ENCODE data around the gene NFATC2. TPM values are rescaled to one million over a fixed set of nuclear protein-coding genes. Genes with fewer than 3 reads are reported as not detected.

Gene NFATC2
- total RNA-seq, 1 donor: 0.36 TPM

GRCh38 chr20:51380401-51381385 lies 161.8 kb downstream of the NFATC2 start:
- DNase-seq (ENCODE audit: low read depth): no peak
- no peak overlapping the region for H3K4me3 ChIP-seq (ENCODE audit: low read depth, low read length)
- no peak for TF ChIP-seq CTCF (IDR thresholded peaks at IDR 0.05; ENCODE audit: insufficient read depth, low read length)

DNA sequence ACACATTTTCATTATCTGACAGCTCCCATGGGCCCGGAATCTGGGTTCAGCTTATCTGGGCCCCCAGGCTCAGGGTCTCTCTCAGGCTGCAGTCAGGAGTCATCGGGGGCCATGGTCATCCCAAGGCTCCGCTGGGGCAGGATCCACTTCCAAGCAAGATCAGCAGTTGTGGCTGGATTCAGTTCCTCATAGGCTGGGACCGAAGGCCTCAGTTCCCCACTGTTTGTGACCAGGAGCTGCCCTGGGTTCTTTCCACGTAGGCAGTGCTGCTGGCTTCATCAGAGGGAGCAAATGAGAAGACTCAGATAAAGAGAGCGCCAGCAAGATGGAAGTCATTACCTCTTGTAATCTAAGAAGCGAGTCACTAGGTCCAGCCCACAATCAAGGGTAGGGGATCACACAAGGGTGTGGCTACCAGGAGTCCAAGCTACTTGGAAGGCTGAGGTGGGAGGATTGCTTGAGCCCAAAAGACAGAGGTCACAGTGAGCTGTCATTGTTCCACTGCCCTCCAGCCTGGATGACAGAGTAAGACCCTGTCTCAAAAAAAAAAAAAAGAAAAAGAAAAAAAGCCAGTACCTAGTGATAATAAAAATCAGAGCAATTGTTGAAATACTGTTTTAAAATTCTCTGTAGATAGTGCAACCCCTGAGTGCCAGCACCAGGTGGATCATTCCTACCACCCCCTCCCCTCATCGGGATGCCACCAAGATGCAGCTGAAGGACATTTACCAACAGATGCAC lies 162.7 kb downstream of the NFATC2 start:
- no peak overlapping the region for H3K4me3 ChIP-seq (ENCODE audit: low read depth, low read length)
- peak; percentile 25 for DNase-seq (ENCODE audit: low read depth)
- TF ChIP-seq CTCF (IDR thresholded peaks at IDR 0.05; ENCODE audit: insufficient read depth, low read length): no peak

GRCh38 chr20:51378171-51378928 lies 164.2 kb downstream of the NFATC2 start:
- no peak overlapping the region for H3K4me3 ChIP-seq (ENCODE audit: low read depth, low read length)
- no peak for TF ChIP-seq CTCF (IDR thresholded peaks at IDR 0.05; ENCODE audit: insufficient read depth, low read length)
- DNase-seq (ENCODE audit: low read depth): no peak

DNA sequence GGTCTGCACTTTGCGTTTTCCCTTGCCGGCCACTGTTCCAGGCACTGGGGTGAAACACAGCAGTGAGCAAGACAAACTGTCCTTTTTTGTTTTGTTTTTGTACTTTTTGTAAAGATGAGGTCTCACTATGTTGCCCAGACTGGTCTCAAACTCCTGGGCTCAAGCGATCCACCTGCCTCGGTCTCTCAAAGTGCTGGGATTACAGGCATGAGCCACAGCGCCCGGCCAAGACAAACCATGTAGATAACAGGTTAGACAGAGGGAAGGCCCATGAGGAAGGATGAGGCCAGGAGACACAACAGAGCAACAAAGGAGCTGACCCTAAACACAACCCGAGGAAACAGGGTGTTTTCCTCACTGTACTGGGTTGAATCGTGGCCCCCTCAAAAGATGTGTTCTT lies 165.4 kb downstream of the NFATC2 start:
- no peak for TF ChIP-seq CTCF (IDR thresholded peaks at IDR 0.05; ENCODE audit: insufficient read depth, low read length)
- no peak for DNase-seq (ENCODE audit: low read depth)
- H3K4me3 ChIP-seq (ENCODE audit: low read depth, low read length): no peak overlapping the region

DNA sequence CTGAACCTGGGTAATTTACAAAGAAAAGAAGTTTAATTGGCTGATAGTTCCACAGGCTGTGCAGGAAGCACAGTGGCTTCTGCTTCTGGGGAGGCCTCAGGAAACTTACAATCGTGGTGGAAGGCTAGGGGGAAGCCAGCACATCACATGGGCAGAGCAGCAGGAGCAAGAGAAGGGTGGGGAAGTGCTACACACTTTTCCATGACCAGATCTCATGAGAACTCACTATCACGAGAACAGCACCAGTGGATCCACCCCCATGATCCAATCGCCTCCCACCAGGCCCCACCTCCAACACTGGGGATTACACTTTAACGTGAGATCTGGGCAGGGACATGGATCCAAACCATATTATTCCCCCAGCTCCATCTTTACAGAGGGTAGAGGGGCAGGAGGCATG lies 166.4 kb downstream of the NFATC2 start:
- TF ChIP-seq CTCF (IDR thresholded peaks at IDR 0.05; ENCODE audit: insufficient read depth, low read length): no peak
- no peak for DNase-seq (ENCODE audit: low read depth)
- H3K4me3 ChIP-seq (ENCODE audit: low read depth, low read length): no peak overlapping the region

DNA sequence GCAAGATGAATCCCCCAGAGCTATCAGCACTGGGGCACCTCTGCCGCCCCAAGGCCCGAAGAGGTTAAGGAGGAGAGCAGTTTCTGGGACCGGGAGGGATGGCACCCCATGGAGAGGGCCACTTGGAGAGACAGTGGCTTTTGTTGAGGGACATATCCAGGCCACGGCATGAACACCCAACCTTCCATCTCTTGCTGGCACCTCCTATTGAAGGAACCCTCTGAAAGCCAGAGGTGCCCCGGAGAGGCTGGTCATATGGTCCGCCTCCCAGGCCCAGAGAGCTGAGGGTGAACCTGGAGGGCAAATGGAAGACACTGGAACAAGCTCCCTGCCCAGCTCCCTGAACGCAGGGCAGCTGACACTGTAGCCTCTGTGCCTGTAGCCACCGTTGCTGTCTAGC lies 167.0 kb downstream of the NFATC2 start:
- TF ChIP-seq CTCF (IDR thresholded peaks at IDR 0.05; ENCODE audit: insufficient read depth, low read length): no peak
- H3K4me3 ChIP-seq (ENCODE audit: low read depth, low read length): no peak overlapping the region
- no peak for DNase-seq (ENCODE audit: low read depth)
